Breast epithelium (tissue), 4 donors: ENCODE results near the gene ABHD6. TPM values are rescaled to one million over a fixed set of nuclear protein-coding genes. Genes with fewer than 3 reads are reported as not detected.
"Not testable (repeated sequence)": the region's sequence is repeated elsewhere in the genome, so short reads cannot be mapped to it uniquely, and the experiment has no call there.

ENCODE experiments used
- DNase-seq, 2 donors: peaks; one replicate each; pipeline ENCODE4 v3.0.0-alpha.2; 2019; ENCODE audit warnings: low spot score in 2 of 2
- H3K27ac ChIP-seq, 2 donors: fragments of 200-600 bp; sonication (generic) in 1 of 2; one replicate each; pipeline ENCODE4 v1.5.1; 2016 to 2019; ENCODE audit warnings: mild to moderate bottlenecking in 1 of 2
- H3K27me3 ChIP-seq, 2 donors: fragments of 200-600 bp; sonication (generic) in 1 of 2; one replicate each; pipeline versions ENCODE4 v1.5.1 to v1.6.0; 2017 to 2019; ENCODE audit warnings: control low read depth in 1 of 2, mild to moderate bottlenecking in 1 of 2
- H3K36me3 ChIP-seq: fragments of 200-600 bp; one replicate; pipeline ENCODE4 v1.5.1; 2019
- H3K4me1 ChIP-seq, 2 donors: fragments of 200-600 bp; sonication (generic); one replicate each; pipeline ENCODE4 v1.5.1; 2016 to 2019; ENCODE audit warnings: control low read depth in 1 of 2
- H3K4me3 ChIP-seq, 3 donors: fragments of 200-600 bp; sonication (generic); 1 replicate in 2 of 3; 2 replicates in 1 of 3; pipeline ENCODE4 v1.5.1; 2016 to 2019; ENCODE audit warnings: mild to moderate bottlenecking in 3 of 3, moderate library complexity in 2 of 3
- H3K9me3 ChIP-seq, 2 donors: fragments of 200-600 bp; sonication (generic) in 1 of 2; one replicate each; pipeline ENCODE4 v1.5.1; 2016 to 2019; ENCODE audit warnings: control low read depth in 1 of 2
- CTCF ChIP-seq, 3 donors: fragments of 450-650 bp; IDR thresholded peaks; one replicate each; pipeline ENCODE4 v1.5.1; 2016 to 2017; ENCODE audit warnings: antibody characterized with exemption in 3 of 3, mild to moderate bottlenecking in 3 of 3, moderate library complexity in 3 of 3
- POLR2A ChIP-seq: fragments of 450-650 bp; IDR thresholded peaks from one replicate; pipeline ENCODE4 v1.6.1; 2016; ENCODE audit warnings: antibody characterized with exemption, mild to moderate bottlenecking, moderate library complexity
- POLR2AphosphoS5 ChIP-seq, 3 donors: sonication (generic); formaldehyde crosslinking; IDR thresholded peaks; one replicate each; pipeline ENCODE4 v1.6.1; 2017; ENCODE audit warnings: antibody characterized with exemption in 3 of 3
- intact Hi-C: fragments of 100-400 bp; cut with DNase I; formaldehyde crosslinking; loops from one replicate; pipeline ENCODE4 v1.15.1; 2023; ENCODE audit warnings: low total_unique reads
- total RNA-seq, 3 donors: library from RNA; depleted of rRNA; stranded (reverse); fragments of >200 nt; gene quantifications; one replicate each; pipeline ENCODE4 v1.1.0, GENCODE V29; 2016

ABHD6 gene
- total RNA-seq, 3 donors from 2014 or later, result 10.2 to 22.2 (median 13.4) TPM

GRCh38 chr3:58217209-58217811 lies 20.3 kb upstream of the ABHD6 start:
- TF ChIP-seq POLR2A (no peak), POLR2AphosphoS5 (IDR thresholded peaks at IDR 0.05) (peak in 2 of 3 donors; percentile 34 to 47), CTCF (IDR thresholded peaks at IDR 0.05) (peak; percentile 30 to 70 (median 66))
- Histone ChIP-seq H3K4me3 (peak overlapping the region in 1 of 3 donors; percentile 7), H3K36me3 (no peaks in the 10 kb centered on the region), H3K9me3 (no peaks in the 10 kb centered on the region), H3K27me3 (no peaks in the 10 kb centered on the region), H3K27ac (peak overlapping the region; percentile 8 to 13), H3K4me1 (no peaks in the 10 kb centered on the region)
- intact Hi-C loops, result no loop called here
- DNase-seq, result peak in 1 of 2 donors; percentile 68

GRCh38 chr3:58218904-58219303 lies 18.7 kb upstream of the ABHD6 start:
- intact Hi-C loops, result no loop called here
- H3K4me3 ChIP-seq, result no peak overlapping the region
- DNase-seq, result no peak
- no peaks in the 10 kb centered on the region for H3K27me3 ChIP-seq
- H3K27ac ChIP-seq, result no peak overlapping the region
- H3K4me1 ChIP-seq, result no peaks in the 10 kb centered on the region
- H3K36me3 ChIP-seq, result no peaks in the 10 kb centered on the region
- H3K9me3 ChIP-seq, result no peaks in the 10 kb centered on the region
- no peak for TF ChIP-seq POLR2A
- TF ChIP-seq POLR2AphosphoS5 (IDR thresholded peaks at IDR 0.05), result no peak
- TF ChIP-seq CTCF (IDR thresholded peaks at IDR 0.05), result no peak

- TF ChIP-seq POLR2A (no peak), POLR2AphosphoS5 (IDR thresholded peaks at IDR 0.05) (no peak), CTCF (IDR thresholded peaks at IDR 0.05) (no peak)
- DNase-seq, result no peak
- Histone ChIP-seq H3K4me1 (no peaks in the 10 kb centered on the region), H3K9me3 (no peaks in the 10 kb centered on the region), H3K36me3 (no peaks in the 10 kb centered on the region), H3K27ac (no peak overlapping the region), H3K27me3 (no peaks in the 10 kb centered on the region), H3K4me3 (no peak overlapping the region)
- intact Hi-C loops, result no loop called here
Observed at GRCh38 chr3:58222161-58222724, 15.3 kb upstream of the ABHD6 start.

- H3K4me1 ChIP-seq, result no peaks in the 10 kb centered on the region
- no peak overlapping the region for H3K27ac ChIP-seq
- no peak for DNase-seq
- H3K4me3 ChIP-seq, result no peak overlapping the region
- no peaks in the 10 kb centered on the region for H3K36me3 ChIP-seq
- TF ChIP-seq POLR2A, result no peak
- no peak for TF ChIP-seq POLR2AphosphoS5 (IDR thresholded peaks at IDR 0.05)
- no peak for TF ChIP-seq CTCF (IDR thresholded peaks at IDR 0.05)
- no peaks in the 10 kb centered on the region for H3K27me3 ChIP-seq
- intact Hi-C loops, result no loop called here
- H3K9me3 ChIP-seq, result no peaks in the 10 kb centered on the region
Observed at GRCh38 chr3:58223855-58224254, 13.7 kb upstream of the ABHD6 start.

- H3K9me3 ChIP-seq, H3K27ac ChIP-seq, DNase-seq, H3K4me1 ChIP-seq, H3K36me3 ChIP-seq, intact Hi-C loops, H3K4me3 ChIP-seq, H3K27me3 ChIP-seq: not testable (repeated sequence)
Observed at GRCh38 chr3:58227933-58228332, 9.7 kb upstream of the ABHD6 start.
